Prostate gland (tissue), 2 donors: ENCODE data around the gene EARS2.

ENCODE experiments used
- CTCF ChIP-seq, 4 experiments: fragments of 200-600 bp in 2 of 4; fragments of 450-650 bp in 2 of 4; sonication (generic) in 2 of 4; IDR thresholded peaks; 1 replicate in 3 of 4; 2 replicates in 1 of 4; pipeline ENCODE4 v1.5.1; 2016 to 2019; ENCODE audit warnings: antibody characterized with exemption in 4 of 4, mild to moderate bottlenecking in 2 of 4, moderate library complexity in 2 of 4
- POLR2AphosphoS5 ChIP-seq: sonication (generic); formaldehyde crosslinking; IDR thresholded peaks from one replicate; pipeline ENCODE4 v1.6.1; 2017; ENCODE audit warnings: antibody characterized with exemption

- no peak for TF ChIP-seq POLR2AphosphoS5
- no peak for TF ChIP-seq CTCF (IDR thresholded peaks at IDR 0.05)
Measured at GRCh38 chr16:23561586-23561985, 4.4 kb upstream of the EARS2 start.
